Measurements from ENCODE around the gene ST6GALNAC3. TPM values are rescaled to one million over a fixed set of nuclear protein-coding genes. Genes with fewer than 3 reads are reported as not detected.

The ST6GALNAC3 gene
- total RNA-seq, 1 experiment from 2014 or later: 0.82 TPM

- BruUV-seq (replicated peaks): no TSS peak
- TF ChIP-seq CTCF (IDR thresholded peaks at IDR 0.05; ENCODE audit: unreplicated experiment): no peak
- CTCF ChIA-PET: no interaction called here
- Mint-ChIP-seq H3K9me3 (ENCODE audit: unreplicated experiment) (no peaks in the 10 kb centered on the region), H3K27ac (ENCODE audit: low read depth, unreplicated experiment) (no peak overlapping the region), H3K36me3 (ENCODE audit: insufficient read depth, unreplicated experiment) (no peaks in the 10 kb centered on the region), H3K4me1 (ENCODE audit: insufficient read depth, unreplicated experiment) (no peaks in the 10 kb centered on the region), H3K4me3 (ENCODE audit: unreplicated experiment) (no peak overlapping the region), H3K27me3 (ENCODE audit: insufficient read depth, unreplicated experiment) (no peaks in the 10 kb centered on the region)
- intact Hi-C loops (cut with micrococcal nuclease): no loop called here
- POLR2A ChIA-PET: no interaction called here
- no peak for DNase-seq (ENCODE audit: unreplicated experiment)
Observed at GRCh38 chr1:76593618-76594017, 519.1 kb downstream of the ST6GALNAC3 start.

GRCh38 chr1:76595024-76595423, 520.5 kb downstream of the ST6GALNAC3 start:
- intact Hi-C loops (cut with micrococcal nuclease): no loop called here

GRCh38 chr1:76601465-76601864, 526.9 kb downstream of the ST6GALNAC3 start:
- intact Hi-C loops (cut with micrococcal nuclease): no loop called here
- Mint-ChIP-seq H3K4me3 (ENCODE audit: unreplicated experiment) (no peak overlapping the region), H3K9me3 (ENCODE audit: unreplicated experiment) (no peaks in the 10 kb centered on the region), H3K27me3 (ENCODE audit: insufficient read depth, unreplicated experiment) (no peaks in the 10 kb centered on the region), H3K4me1 (ENCODE audit: insufficient read depth, unreplicated experiment) (no peaks in the 10 kb centered on the region), H3K36me3 (ENCODE audit: insufficient read depth, unreplicated experiment) (no peaks in the 10 kb centered on the region), H3K27ac (ENCODE audit: low read depth, unreplicated experiment) (no peak overlapping the region)
- TF ChIP-seq CTCF (IDR thresholded peaks at IDR 0.05; ENCODE audit: unreplicated experiment): no peak
- no TSS peak for BruUV-seq (replicated peaks)
- ChIA-PET POLR2A (no interaction called here), CTCF (no interaction called here)
- no peak for DNase-seq (ENCODE audit: unreplicated experiment)

More at GRCh38 chr1:76595024-76595423, 520.5 kb downstream of the ST6GALNAC3 start:
- H3K9me3 Mint-ChIP-seq (ENCODE audit: unreplicated experiment): no peaks in the 10 kb centered on the region
- CTCF ChIA-PET: no interaction called here
- POLR2A ChIA-PET: no interaction called here
- no peaks in the 10 kb centered on the region for H3K36me3 Mint-ChIP-seq (ENCODE audit: insufficient read depth, unreplicated experiment)
- no peak for TF ChIP-seq CTCF (IDR thresholded peaks at IDR 0.05; ENCODE audit: unreplicated experiment)
- no peak overlapping the region for H3K27ac Mint-ChIP-seq (ENCODE audit: low read depth, unreplicated experiment)
- no peaks in the 10 kb centered on the region for H3K4me1 Mint-ChIP-seq (ENCODE audit: insufficient read depth, unreplicated experiment)
- H3K27me3 Mint-ChIP-seq (ENCODE audit: insufficient read depth, unreplicated experiment): no peaks in the 10 kb centered on the region
- no TSS peak for BruUV-seq (replicated peaks)
- DNase-seq (ENCODE audit: unreplicated experiment): no peak
- H3K4me3 Mint-ChIP-seq (ENCODE audit: unreplicated experiment): no peak overlapping the region

GRCh38 chr1:76607717-76608116, 533.2 kb downstream of the ST6GALNAC3 start:
- Mint-ChIP-seq H3K27me3 (ENCODE audit: insufficient read depth, unreplicated experiment) (no peaks in the 10 kb centered on the region), H3K4me1 (ENCODE audit: insufficient read depth, unreplicated experiment) (no peaks in the 10 kb centered on the region), H3K4me3 (ENCODE audit: unreplicated experiment) (no peak overlapping the region), H3K27ac (ENCODE audit: low read depth, unreplicated experiment) (no peak overlapping the region), H3K9me3 (ENCODE audit: unreplicated experiment) (no peaks in the 10 kb centered on the region), H3K36me3 (ENCODE audit: insufficient read depth, unreplicated experiment) (no peaks in the 10 kb centered on the region)
- no TSS peak for BruUV-seq (replicated peaks)
- intact Hi-C loops (cut with micrococcal nuclease): no loop called here
- no peak for DNase-seq (ENCODE audit: unreplicated experiment)
- ChIA-PET CTCF (no interaction called here), POLR2A (no interaction called here)
- no peak for TF ChIP-seq CTCF (IDR thresholded peaks at IDR 0.05; ENCODE audit: unreplicated experiment)

All from MCF 10A (cell line).